Mucosa of rectum (tissue), 2 donors: ENCODE measurements around the gene SEC63.
"Not testable (repeated sequence)": the region's sequence is repeated elsewhere in the genome, so short reads cannot be mapped to it uniquely, and the experiment has no call there.

Source experiments
- H3K27ac ChIP-seq, 2 donors: one replicate each; pipeline ENCODE4 v1.7.0; 2013; ENCODE audit warnings: inconsistent platforms in 2 of 2, low read depth in 2 of 2, low read length in 2 of 2
- H3K27me3 ChIP-seq, 2 donors: one replicate each; pipeline ENCODE4 v1.7.0; 2013; ENCODE audit warnings: low read length in 2 of 2; ENCODE audit not compliant: control insufficient read depth in 2 of 2, insufficient read depth in 2 of 2
- H3K36me3 ChIP-seq, 2 donors: one replicate each; pipeline ENCODE4 v1.7.0; 2013; ENCODE audit warnings: low read length in 2 of 2; ENCODE audit not compliant: control insufficient read depth in 2 of 2, insufficient read depth in 2 of 2
- H3K4me1 ChIP-seq, 2 donors: one replicate each; pipeline ENCODE4 v1.7.0; 2013; ENCODE audit warnings: low read length in 2 of 2, mild to moderate bottlenecking in 1 of 2; ENCODE audit not compliant: control insufficient read depth in 2 of 2, insufficient read depth in 2 of 2
- H3K4me3 ChIP-seq, 2 donors: one replicate each; pipeline ENCODE4 v1.7.0; 2013; ENCODE audit warnings: low read length in 2 of 2
- H3K9ac ChIP-seq, 2 donors: one replicate each; pipeline ENCODE4 v1.7.0; 2013; ENCODE audit warnings: low read length in 2 of 2, low read depth in 1 of 2, mild to moderate bottlenecking in 1 of 2
- H3K9me3 ChIP-seq, 2 donors: one replicate each; pipeline ENCODE4 v1.7.0; 2013; ENCODE audit warnings: low read length in 2 of 2; ENCODE audit not compliant: control insufficient read depth in 2 of 2
- donor health status: healthy.
- donor health status: Normal muscosa, but diverticular disease.

SEC63 gene

DNA sequence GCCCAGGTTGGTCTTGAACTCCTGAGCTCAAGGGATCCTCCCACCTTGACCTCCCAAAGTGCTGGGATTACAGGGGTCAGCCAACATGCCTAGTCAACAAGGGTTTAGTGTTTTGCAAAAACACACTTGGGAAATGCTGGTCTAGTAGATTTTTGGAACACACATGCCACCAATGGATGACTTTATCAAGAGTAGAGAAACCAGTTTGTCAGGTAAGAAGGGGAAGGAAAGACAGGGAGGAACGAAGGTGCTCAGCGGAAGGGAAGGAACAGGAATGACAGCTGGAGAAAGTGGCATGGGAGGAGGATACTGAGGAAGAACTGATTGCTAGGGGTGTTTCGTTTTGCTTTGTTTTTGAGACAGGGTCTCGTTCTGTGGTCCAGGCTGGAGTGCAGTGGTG, 15.6 kb upstream of the SEC63 start:
- Histone ChIP-seq H3K4me1 (no peaks in the 10 kb centered on the region), H3K27ac (no peak overlapping the region), H3K9me3 (no peaks in the 10 kb centered on the region), H3K9ac (no peak overlapping the region), H3K27me3 (no peaks in the 10 kb centered on the region), H3K4me3 (no peak overlapping the region), H3K36me3 (no peaks in the 10 kb centered on the region)

DNA sequence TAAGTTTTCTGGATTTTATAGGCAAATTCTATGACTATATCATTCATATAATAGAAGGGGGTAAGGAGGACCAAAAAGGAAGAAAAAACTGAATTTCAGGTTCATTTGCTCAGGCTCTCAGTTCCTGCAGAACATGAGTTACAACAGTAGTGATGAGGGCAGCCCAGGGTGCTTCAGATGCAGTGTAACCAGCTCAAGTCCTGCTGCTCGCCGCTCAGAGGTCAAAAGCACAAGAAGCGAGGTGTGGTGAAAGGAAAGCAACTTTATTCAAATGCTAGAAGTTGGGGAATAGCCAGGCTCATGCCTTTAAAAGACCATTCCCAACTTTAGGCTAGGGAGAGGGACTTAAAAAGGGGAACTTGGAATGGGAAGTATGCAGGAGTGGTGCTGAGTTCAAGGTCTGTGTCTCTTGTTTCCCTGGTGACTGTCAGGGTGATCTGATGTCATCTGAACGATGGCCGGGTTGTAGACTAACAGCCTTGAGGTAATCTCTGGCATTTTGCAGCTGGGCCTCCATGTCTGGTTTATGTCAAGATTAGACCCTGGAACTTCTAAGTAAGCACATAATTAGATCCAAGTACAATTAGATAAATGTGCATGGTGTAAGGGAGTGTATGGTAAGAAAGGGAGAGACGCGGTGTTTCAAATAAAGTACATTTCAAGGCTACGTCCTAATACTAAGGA, 14.5 kb upstream of the SEC63 start:
- no peak overlapping the region for H3K9ac ChIP-seq
- no peaks in the 10 kb centered on the region for H3K36me3 ChIP-seq
- no peak overlapping the region for H3K27ac ChIP-seq
- no peaks in the 10 kb centered on the region for H3K4me1 ChIP-seq
- no peak overlapping the region for H3K4me3 ChIP-seq
- no peaks in the 10 kb centered on the region for H3K27me3 ChIP-seq
- H3K9me3 ChIP-seq = no peaks in the 10 kb centered on the region

DNA sequence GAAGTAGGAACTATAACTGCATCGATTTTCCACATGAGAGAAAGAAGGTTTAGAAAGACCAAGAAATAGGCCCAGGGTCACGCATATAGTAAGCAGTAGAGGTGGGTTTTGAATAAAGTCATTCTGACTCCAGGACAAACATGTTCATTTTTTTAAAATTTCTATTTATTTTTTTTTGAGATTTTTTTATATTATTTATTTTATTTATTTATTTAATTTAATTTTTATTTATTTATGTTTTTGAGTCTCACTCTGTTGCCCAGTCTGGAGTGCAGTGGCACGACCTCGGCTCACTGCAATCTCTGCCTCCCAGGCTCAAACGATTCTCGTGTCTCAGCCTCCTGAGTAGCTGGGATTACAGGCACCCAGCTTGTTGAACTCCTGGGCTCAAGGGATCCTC, 13.2 kb upstream of the SEC63 start:
- H3K4me3 ChIP-seq = no peak overlapping the region
- H3K27ac ChIP-seq = no peak overlapping the region
- no peaks in the 10 kb centered on the region for H3K9me3 ChIP-seq
- no peaks in the 10 kb centered on the region for H3K4me1 ChIP-seq
- H3K27me3 ChIP-seq = no peaks in the 10 kb centered on the region
- no peaks in the 10 kb centered on the region for H3K36me3 ChIP-seq
- H3K9ac ChIP-seq = no peak overlapping the region

DNA sequence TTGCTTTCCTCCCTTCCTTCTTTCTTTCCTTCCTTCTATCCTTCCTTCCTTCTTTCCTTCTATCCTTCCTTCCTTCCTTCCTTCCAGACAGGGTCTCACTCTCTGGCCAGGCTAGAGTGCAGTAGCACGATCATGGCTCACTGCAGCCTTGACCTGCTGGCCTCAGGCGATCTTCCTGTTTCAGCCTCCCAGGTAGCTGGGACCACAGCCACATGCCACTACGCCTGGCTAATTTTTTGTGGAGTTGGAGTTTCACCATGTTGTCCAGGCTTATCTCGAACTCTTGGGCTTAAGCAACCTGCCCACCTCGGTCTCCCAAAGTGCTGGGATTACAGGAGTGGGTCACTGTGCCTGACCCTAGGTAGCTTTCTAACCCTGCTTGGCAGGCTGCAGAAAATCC, 12.2 kb upstream of the SEC63 start:
- Histone ChIP-seq H3K4me1 (no peaks in the 10 kb centered on the region), H3K4me3 (no peak overlapping the region), H3K9ac (no peak overlapping the region), H3K36me3 (no peaks in the 10 kb centered on the region), H3K27me3 (no peaks in the 10 kb centered on the region), H3K27ac (no peak overlapping the region), H3K9me3 (no peaks in the 10 kb centered on the region)

DNA sequence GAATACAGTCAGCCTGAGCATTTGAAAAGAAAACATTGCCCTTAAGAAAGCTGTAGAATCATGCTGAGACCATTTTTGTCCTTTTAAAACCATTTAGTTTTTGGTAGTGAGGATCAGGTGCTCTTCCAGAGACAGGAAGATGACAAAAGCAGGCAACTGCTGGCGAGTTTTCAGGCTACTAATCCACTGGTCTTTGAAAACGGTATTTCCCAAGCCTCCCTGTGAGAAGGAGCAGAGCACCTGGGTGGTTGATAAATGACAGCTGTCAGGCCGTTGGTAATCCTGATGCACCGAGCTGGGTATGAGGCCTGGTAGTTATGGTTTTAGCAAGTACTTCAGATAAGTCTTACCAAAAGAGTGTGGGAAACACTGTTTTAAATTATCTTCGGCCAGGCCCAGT, 10.1 kb upstream of the SEC63 start:
- Histone ChIP-seq H3K9ac (no peak overlapping the region), H3K4me1 (no peaks in the 10 kb centered on the region), H3K4me3 (no peak overlapping the region), H3K27me3 (no peaks in the 10 kb centered on the region), H3K9me3 (no peaks in the 10 kb centered on the region), H3K36me3 (no peaks in the 10 kb centered on the region), H3K27ac (no peak overlapping the region)

DNA sequence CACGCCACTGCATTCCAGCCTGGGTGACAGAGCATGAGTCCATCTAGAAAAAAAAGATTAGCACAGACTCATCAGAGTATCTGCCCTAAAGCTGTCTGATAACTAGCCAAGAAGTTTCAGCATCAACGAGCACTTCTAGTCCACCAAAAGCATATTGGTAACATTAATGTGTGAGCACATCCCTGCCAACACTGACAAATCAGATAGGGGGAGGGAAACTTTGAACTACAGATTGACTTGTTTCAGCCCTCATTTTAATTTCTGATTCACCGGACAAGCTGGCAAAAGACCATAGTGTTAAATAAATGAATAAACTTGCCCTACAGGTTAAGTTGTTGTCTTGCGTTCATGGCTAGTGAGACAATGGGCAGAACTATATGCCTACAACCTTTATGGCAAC, 7.7 kb upstream of the SEC63 start:
- no peaks in the 10 kb centered on the region for H3K27me3 ChIP-seq
- H3K9me3 ChIP-seq = no peaks in the 10 kb centered on the region
- H3K27ac ChIP-seq = no peak overlapping the region
- no peak overlapping the region for H3K4me3 ChIP-seq
- H3K36me3 ChIP-seq = no peaks in the 10 kb centered on the region
- H3K4me1 ChIP-seq = no peaks in the 10 kb centered on the region
- H3K9ac ChIP-seq = no peak overlapping the region

DNA sequence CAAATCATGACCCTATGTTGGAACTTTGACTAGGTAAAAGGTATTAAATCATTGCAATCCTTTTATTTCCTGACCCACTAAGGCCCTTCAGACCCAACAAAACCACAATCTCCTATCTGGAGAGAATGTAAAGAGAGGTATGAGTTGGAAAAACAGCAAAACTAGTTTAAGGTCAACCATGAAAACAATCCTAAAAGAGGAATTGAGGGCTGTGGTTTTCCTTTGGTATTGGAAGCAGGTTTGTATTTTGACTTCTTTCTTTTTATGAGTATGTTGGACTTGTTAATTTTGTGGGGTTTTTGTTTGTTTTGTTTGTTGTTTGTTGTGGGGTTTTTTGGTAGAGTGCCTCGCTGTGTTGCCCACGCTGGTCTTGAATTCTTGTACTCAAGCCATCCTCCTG, 4.7 kb upstream of the SEC63 start:
- H3K9ac ChIP-seq = no peak overlapping the region

DNA sequence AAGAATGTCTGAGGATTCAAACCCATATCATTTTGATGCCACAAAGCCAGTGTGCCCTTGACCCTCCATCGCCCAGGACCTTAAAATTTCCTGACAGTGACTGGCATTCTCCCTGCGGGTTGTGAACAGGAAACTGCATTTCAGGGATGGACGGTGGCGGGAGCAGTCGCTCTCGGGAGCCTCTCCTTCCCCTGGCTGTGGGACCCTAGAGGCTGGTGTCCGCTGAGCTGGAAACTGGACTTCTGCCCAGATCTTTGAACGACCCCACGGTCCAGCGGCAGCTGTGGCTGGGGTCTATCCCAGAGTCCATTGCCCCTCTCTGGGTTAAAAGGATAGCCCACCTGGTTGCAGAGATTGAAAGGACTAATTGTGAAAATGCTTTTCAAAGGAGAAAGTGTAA, 1.4 kb upstream of the SEC63 start:
- Histone ChIP-seq H3K9me3 (no peaks in the 10 kb centered on the region), H3K36me3 (no peaks in the 10 kb centered on the region), H3K4me3 (no peak overlapping the region), H3K9ac (no peak overlapping the region), H3K4me1 (peaks cover 12 to 13% of the 10 kb centered on the region in 2 donors), H3K27me3 (no peaks in the 10 kb centered on the region), H3K27ac (no peak overlapping the region)

More for the DNA sequence above, 4.7 kb upstream of the SEC63 start:
- Histone ChIP-seq H3K27ac (no peak overlapping the region), H3K4me3 (no peak overlapping the region), H3K36me3 (no peaks in the 10 kb centered on the region), H3K27me3 (no peaks in the 10 kb centered on the region), H3K4me1 (peaks cover 2 to 3% of the 10 kb centered on the region in 2 donors), H3K9me3 (no peaks in the 10 kb centered on the region)

DNA sequence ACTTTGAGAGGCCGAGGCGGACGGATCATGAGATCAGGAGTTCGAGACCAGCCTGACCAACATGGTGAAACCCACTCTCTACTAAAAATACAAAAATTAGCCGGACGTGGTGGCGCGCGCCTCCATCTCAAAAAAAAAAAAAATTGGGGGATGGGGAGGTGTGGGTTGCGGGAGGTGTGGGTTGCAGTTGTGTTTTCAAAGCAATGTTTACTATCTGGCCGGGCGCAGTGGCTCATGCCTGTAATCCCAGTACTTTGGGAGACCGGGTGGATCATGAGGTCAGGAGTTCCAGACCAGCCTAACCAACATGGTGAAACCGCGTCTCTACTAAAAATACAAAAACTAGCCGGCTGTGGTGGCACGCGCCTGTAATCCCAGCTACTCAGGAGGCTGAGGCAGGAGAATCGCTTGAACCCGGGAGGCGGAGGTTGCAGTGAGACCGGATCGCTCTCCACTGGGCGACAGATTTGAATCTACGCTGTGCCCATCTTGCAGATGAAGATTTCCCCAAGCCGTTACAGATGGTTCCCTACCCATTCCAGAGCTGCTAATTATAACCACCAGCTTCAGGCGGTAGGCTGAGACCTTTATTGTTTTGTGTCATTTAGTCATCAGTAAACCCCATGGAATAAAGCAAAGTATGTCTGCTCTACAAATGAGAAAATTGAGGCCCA, 818 bp upstream of the SEC63 start:
- Histone ChIP-seq H3K9ac (peak overlapping the region; percentile 65 to 72), H3K4me1 (peaks cover 12 to 13% of the 10 kb centered on the region in 2 donors), H3K4me3 (peak overlapping the region; percentile 68 to 81)
- not testable (repeated sequence) for H3K9me3 ChIP-seq, H3K36me3 ChIP-seq, H3K27me3 ChIP-seq, H3K27ac ChIP-seq

DNA sequence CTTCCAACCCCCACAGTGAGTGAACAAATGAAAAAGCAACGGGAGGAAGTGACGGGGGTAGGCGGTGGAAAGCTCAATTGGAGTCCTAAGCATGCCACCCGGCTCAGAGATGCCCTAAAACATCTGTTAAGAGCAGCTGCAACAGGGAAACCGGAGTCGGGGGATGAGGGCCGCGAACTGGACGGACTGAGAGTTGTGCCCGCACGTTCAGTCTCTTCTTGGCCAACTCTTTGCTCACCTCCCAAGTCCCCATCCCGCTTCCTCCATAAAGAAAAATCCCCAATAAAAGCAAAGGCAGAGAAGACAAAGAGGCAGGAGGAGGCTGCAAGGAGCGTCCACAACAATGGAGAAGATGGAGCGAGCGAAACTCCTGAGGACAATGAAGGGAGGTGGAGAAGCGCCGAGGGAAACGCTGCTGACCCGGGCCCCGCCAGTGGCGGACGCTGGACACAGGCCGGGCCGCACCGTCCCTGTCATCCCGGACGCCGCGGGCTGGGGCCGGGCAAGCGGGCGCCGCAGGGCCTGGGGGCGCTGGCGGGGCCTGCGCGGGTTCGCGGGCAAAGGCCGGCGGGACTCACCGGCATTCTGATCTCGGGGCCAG, 600 bp downstream of the SEC63 start:
- H3K4me3 ChIP-seq = peak overlapping the region; percentile 94 to 95
- peak overlapping the region; percentile 91 to 93 for H3K27ac ChIP-seq
- H3K9me3 ChIP-seq = no peaks in the 10 kb centered on the region
- H3K27me3 ChIP-seq = no peaks in the 10 kb centered on the region
- peak overlapping the region; percentile 93 to 97 for H3K9ac ChIP-seq
- H3K36me3 ChIP-seq = no peaks in the 10 kb centered on the region
- H3K4me1 ChIP-seq = peaks cover 16 to 18% of the 10 kb centered on the region in 2 donors
